HepG2 (cell line): ENCODE results near the gene NOX3. TPM values are rescaled to one million over a fixed set of nuclear protein-coding genes. Genes with fewer than 3 reads are reported as not detected.

Experiments used
- ATAC-seq: fragments of 200-7000 bp; cut with Tn5 transposase; 3 replicates; pipeline ENCODE4 v1.9.1; 2020; ENCODE audit warnings: mild to moderate bottlenecking, moderate library complexity
- BruUV-seq: library from RNA; stranded (reverse); fragments of 400-500 nt; replicated peaks from 2 replicates; lab custom pipeline; 2021; lab: Mats Ljungman, UMichigan
- CTCF ChIA-PET: fragments of 300-600 bp; formaldehyde crosslinking; extraction: SDS; loops from one replicate; lab custom pipeline; 2021; ENCODE audit warnings: low total read pairs, inconsistent platforms, low intra/inter-chr PET ratio; lab: Yijun Ruan, JAX
- POLR2A ChIA-PET: fragments of 350-600 bp; sonication (Branson Sonifier 250); formaldehyde crosslinking; loops from one replicate; lab custom pipeline; 2020; ENCODE audit warnings: antibody characterized with exemption, inconsistent platforms; lab: Yijun Ruan, JAX
- DNase-seq: peaks from one replicate; pipeline ENCODE4 v3.0.0-alpha.2; 2015; ENCODE audit warnings: low spot score
- FAIRE-seq: peaks from 3 replicates; lab custom pipeline; 2011; peaks lifted over from hg19 to GRCh38; lab: Jason Lieb, UNC
- H2AFZ ChIP-seq: one replicate; pipeline ENCODE4 v1.6.1; 2011; ENCODE audit warnings: low read length, inconsistent platforms
- H3K27ac ChIP-seq: fragments of 300-600 bp; 3 replicates; pipeline ENCODE4 v1.8.0; 2011; ENCODE audit warnings: mixed run types, mild to moderate bottlenecking, mixed read lengths, low read length, inconsistent platforms; ENCODE audit not compliant: insufficient read depth; ENCODE audit errors: extremely low read length
- H3K27me3 ChIP-seq, 2 experiments: fragments of 200-600 bp in 1 of 2; 2 replicates in 1 of 2; 3 replicates in 1 of 2; pipeline versions ENCODE4 v1.6.0 to v1.8.0; 2011; ENCODE audit warnings: low read length in 2 of 2, mild to moderate bottlenecking in 2 of 2, moderate library complexity in 2 of 2, inconsistent platforms in 1 of 2; ENCODE audit not compliant: insufficient read depth in 2 of 2, control insufficient read depth in 1 of 2
- H3K36me3 ChIP-seq, 2 experiments: fragments of 200-600 bp in 1 of 2; replicated peaks in 1 of 2; 2 replicates in 1 of 2; 3 replicates in 1 of 2; pipeline versions ENCODE4 v1.5.1 to v1.8.0; 2011; ENCODE audit warnings: low read length in 2 of 2, inconsistent platforms in 1 of 2; ENCODE audit not compliant: insufficient read depth in 2 of 2, control insufficient read depth in 1 of 2
- H3K4me1 ChIP-seq: 2 replicates; pipeline ENCODE4 v1.5.1; 2012; ENCODE audit warnings: low read length, inconsistent platforms; ENCODE audit not compliant: insufficient read depth
- H3K4me2 ChIP-seq: 2 replicates; pipeline ENCODE4 v1.6.0; 2011; ENCODE audit warnings: low read depth, low read length, inconsistent platforms
- H3K4me3 ChIP-seq, 3 experiments: fragments of 200-600 bp in 1 of 3; sonication (generic), shearing (Covaris generic) in 1 of 3; replicated peaks in 1 of 3; 2 replicates each; pipeline ENCODE4 v1.5.1; 2011 to 2016; ENCODE audit warnings: low read length in 3 of 3, inconsistent platforms in 2 of 3, low read depth in 2 of 3, mild to moderate bottlenecking in 2 of 3, control low read depth in 1 of 3, mixed read lengths in 1 of 3; ENCODE audit not compliant: insufficient read depth in 1 of 3
- H3K79me2 ChIP-seq: one replicate; pipeline ENCODE4 v1.6.1; 2011; ENCODE audit warnings: low read length, inconsistent platforms; ENCODE audit not compliant: insufficient read depth
- H3K9ac ChIP-seq: 2 replicates; pipeline ENCODE4 v1.6.0; 2011; ENCODE audit warnings: mild to moderate bottlenecking, low read depth, low read length, inconsistent platforms; ENCODE audit not compliant: insufficient read depth
- H3K9me3 ChIP-seq: 2 replicates; pipeline ENCODE4 v1.5.1; 2012; ENCODE audit warnings: mild to moderate bottlenecking, low read length
- H4K20me1 ChIP-seq: 2 replicates; pipeline ENCODE4 v1.6.0; 2011; ENCODE audit warnings: inconsistent platforms, mild to moderate bottlenecking, low read length, moderate library complexity; ENCODE audit not compliant: insufficient read depth
- ATF5 ChIP-seq: sonication (generic); formaldehyde crosslinking; IDR thresholded peaks from 2 replicates; pipeline ENCODE4 v1.4.0; 2020; ENCODE audit warnings: mild to moderate bottlenecking, low read depth, missing genetic modification reagents
- KMT2A ChIP-seq: sonication (generic); formaldehyde crosslinking; IDR thresholded peaks from 2 replicates; pipeline ENCODE4 v1.4.0; 2020; ENCODE audit warnings: missing genetic modification reagents
- PITX1 ChIP-seq: sonication (generic); formaldehyde crosslinking; IDR thresholded peaks from 2 replicates; pipeline ENCODE4 v1.5.1; 2020; ENCODE audit warnings: mild to moderate bottlenecking, missing genetic modification reagents
- RXRA ChIP-seq: sonication (generic); formaldehyde crosslinking; IDR thresholded peaks from 2 replicates; pipeline ENCODE4 v1.5.1; 2020; ENCODE audit warnings: missing genetic modification reagents
- THAP7 ChIP-seq: sonication (generic); formaldehyde crosslinking; IDR thresholded peaks from 2 replicates; pipeline ENCODE4 v1.8.1; 2023; ENCODE audit warnings: mild to moderate bottlenecking, missing genetic modification reagents
- ZHX2 ChIP-seq, 2 experiments: sonication (generic) in 1 of 2; formaldehyde crosslinking in 1 of 2; IDR thresholded peaks; 2 replicates each; pipeline versions ENCODE4 v1.6.1 to v1.9.0; 2014 to 2022; ENCODE audit warnings: antibody characterized with exemption in 1 of 2, borderline replicate concordance in 1 of 2, inconsistent platforms in 1 of 2, low read depth in 1 of 2, missing genetic modification reagents in 1 of 2
- ZNF383 ChIP-seq: sonication (generic); formaldehyde crosslinking; IDR thresholded peaks from 2 replicates; pipeline ENCODE4 v1.4.0; 2020; ENCODE audit warnings: missing genetic modification reagents, mild to moderate bottlenecking, borderline replicate concordance
- ZNF552 ChIP-seq: sonication (generic); formaldehyde crosslinking; IDR thresholded peaks from 2 replicates; pipeline ENCODE4 v1.9.0; 2022; ENCODE audit warnings: missing genetic modification reagents, mild to moderate bottlenecking, borderline replicate concordance
- ZNF574 ChIP-seq: sonication (generic); formaldehyde crosslinking; IDR thresholded peaks from 2 replicates; pipeline ENCODE4 v1.4.0; 2020; ENCODE audit warnings: missing genetic modification reagents
- ZNF615 ChIP-seq: sonication (generic); formaldehyde crosslinking; IDR thresholded peaks from 2 replicates; pipeline ENCODE4 v1.5.0; 2020; ENCODE audit warnings: mild to moderate bottlenecking, missing genetic modification reagents, borderline replicate concordance
- ZNF749 ChIP-seq: sonication (generic); formaldehyde crosslinking; IDR thresholded peaks from 2 replicates; pipeline ENCODE4 v1.8.0; 2022; ENCODE audit warnings: mild to moderate bottlenecking, missing genetic modification reagents, moderate library complexity, borderline replicate concordance
- WGBS: methylation state at CpG from one replicate; pipeline ENCODE4 v1.1.6; 2017; ENCODE audit warnings: low lambda C conversion rate; 5-methylcytosine and 5-hydroxymethylcytosine counted together
- in situ Hi-C: cut with HindIII; loops from 2 replicates; pipeline ENCODE4 v1.10.0; 2017; ENCODE audit warnings: low pct_unique_long_range_greater_than_20kb; ENCODE audit not compliant: extremely low pct_ligation_motif_present
- intact Hi-C: fragments of 100-400 bp; cut with micrococcal nuclease; formaldehyde crosslinking; loops from one replicate; pipeline ENCODE4 v1.10.0; 2022; ENCODE audit not compliant: unreplicated experiment
- polyA plus RNA-seq, 8 experiments: library from polyadenylated mRNA; depleted of rRNA in 3 of 8; stranded (reverse) in 7 of 8; unstranded in 1 of 8; fragments of >200 nt; fragmentation: Illumina TruSeq in 4 of 8; extraction: Trizol in 4 of 8; gene quantifications; 2 replicates each; pipeline versions ENCODE4 v1.2.1 to v1.2.3, GENCODE V29; 2011 to 2016; ENCODE audit warnings: low read depth in 4 of 8, missing spikeins in 1 of 8, mixed read lengths in 1 of 8; ENCODE audit not compliant: insufficient read depth in 1 of 8
- total RNA-seq, 5 experiments: library from RNA; depleted of rRNA; stranded (reverse); fragments of >200 nt; fragmentation: Illumina TruSeq; extraction: Trizol; gene quantifications; 2 replicates each; pipeline ENCODE4 v1.2.3, GENCODE V29; 2016; ENCODE audit warnings: low read depth in 1 of 5

Gene NOX3
- total and polyA plus RNA-seq, 2 of the 13 experiments (the other 11 are each of a cell fraction or from before 2014, with no cell fraction given): 0.09 to 0.18 TPM

DNA sequence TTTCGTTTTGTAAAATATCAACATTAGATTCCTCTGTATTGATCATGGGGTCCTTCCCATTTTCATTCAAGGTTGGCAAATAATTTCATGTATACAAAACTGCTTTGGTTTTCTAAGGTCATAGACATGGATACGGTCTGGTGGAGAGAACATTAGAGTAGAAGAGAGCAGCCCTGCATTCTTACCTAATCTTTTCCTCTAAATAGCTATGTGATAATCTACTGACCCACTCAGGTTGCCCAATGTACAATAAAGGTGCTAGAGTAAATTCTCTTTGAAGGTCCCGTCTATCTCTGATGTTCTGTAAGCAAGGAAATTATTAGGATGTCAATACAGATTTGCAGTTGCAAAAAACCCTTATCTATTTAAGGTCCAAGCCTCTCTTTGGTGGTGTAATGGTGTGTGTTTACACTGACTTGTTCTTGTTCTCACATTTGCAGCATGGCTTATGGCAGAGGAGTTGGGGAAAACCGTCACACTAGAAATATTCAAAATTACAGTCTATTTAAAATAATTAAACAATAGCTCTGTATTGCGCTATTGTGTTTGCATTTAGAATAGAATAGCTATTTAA, 31.2 kb upstream of the NOX3 start (continued):
- TF ChIP-seq ZNF574 (no peak), PITX1 (peak; percentile 99)

DNA sequence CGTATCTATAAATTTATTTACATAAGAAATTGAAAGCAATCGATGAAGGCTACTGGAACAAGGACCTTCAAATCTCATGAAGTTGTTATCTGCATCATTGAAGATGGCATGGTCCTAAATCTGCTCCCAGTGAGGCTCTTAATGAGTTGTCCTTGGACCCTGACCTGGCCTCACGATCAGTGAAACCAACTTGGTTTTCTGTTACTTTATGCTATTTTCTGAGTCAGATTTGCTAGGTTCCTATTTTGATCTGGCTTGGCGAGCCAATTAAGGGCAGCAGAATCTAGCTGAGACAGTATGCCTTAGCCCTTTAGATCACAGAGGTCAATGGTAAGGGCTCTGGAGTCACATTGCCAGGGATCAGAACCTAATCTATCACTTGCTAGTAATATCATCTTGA, 30.1 kb upstream of the NOX3 start:
- no peak overlapping the region for H2AFZ ChIP-seq
- H3K4me1 ChIP-seq: peaks cover 78% of the 10 kb centered on the region
- intact Hi-C loops (loop anchor here (1.0 to 2.0 kb wide), 3 partner anchors 41 to 157 kb away; no protein-coding TSS in a partner anchor), in situ Hi-C loops (loop anchor here (5.0 kb wide), 1 partner anchor 38 kb away; no protein-coding TSS in a partner anchor)
- H3K36me3 ChIP-seq: no peaks in the 10 kb centered on the region
- H3K9ac ChIP-seq: peak overlapping the region; percentile 57
- FAIRE-seq: no peak
- H3K79me2 ChIP-seq: no peaks in the 10 kb centered on the region
- 0 out of 2 replicates have a peak, but pooled peaks cover 14% of the 10 kb centered on the region for H3K9me3 ChIP-seq
- H3K4me3 ChIP-seq: peak overlapping the region in 1 of 3 experiments; percentile 8; a peak in 1 of 6 replicates
- no peak for ATAC-seq
- CTCF ChIA-PET: interaction anchor here (1.4 kb wide), 2 partner anchors 157 to 159 kb away, joined by 4 to 5 read pairs; no protein-coding TSS in a partner anchor
- DNase-seq: no peak
- H3K27me3 ChIP-seq: no peaks in the 10 kb centered on the region
- H3K4me2 ChIP-seq: peak overlapping the region; percentile 47
- peak overlapping the region; percentile 84 for H3K27ac ChIP-seq
- BruUV-seq: no TSS peak
- 75% methylated on average over 4 of the region's 4 CpGs for WGBS
- POLR2A ChIA-PET: interaction anchor here (0.7 to 3.7 kb wide), 9 partner anchors 39 to 171 kb away, joined by 3 to 107 read pairs (median 7); no protein-coding TSS in a partner anchor
- no peaks in the 10 kb centered on the region for H4K20me1 ChIP-seq
- TF ChIP-seq RXRA (no peak), ZNF552 (no peak), ZNF383 (CRISPR knock-in tag) (no peak), ZNF749 (CRISPR knock-in tag) (no peak), ATF5 (no peak), KMT2A (CRISPR knock-in tag) (no peak), ZNF615 (CRISPR knock-in tag) (no peak), ZHX2 (IDR thresholded peaks at IDR 0.05; ENCODE audit: low read depth) (no peak), ZHX2 (CRISPR knock-in tag; IDR thresholded peaks at IDR 0.05; ENCODE audit: borderline replicate concordance) (no peak), THAP7 (CRISPR knock-in tag) (no peak)
